ENCODE measurements around the gene CMKLR1. TPM values are rescaled to one million over a fixed set of nuclear protein-coding genes. Genes with fewer than 3 reads are reported as not detected.

CMKLR1 gene
- total RNA-seq, 1 donor from 2014 or later, result not detected

DNA sequence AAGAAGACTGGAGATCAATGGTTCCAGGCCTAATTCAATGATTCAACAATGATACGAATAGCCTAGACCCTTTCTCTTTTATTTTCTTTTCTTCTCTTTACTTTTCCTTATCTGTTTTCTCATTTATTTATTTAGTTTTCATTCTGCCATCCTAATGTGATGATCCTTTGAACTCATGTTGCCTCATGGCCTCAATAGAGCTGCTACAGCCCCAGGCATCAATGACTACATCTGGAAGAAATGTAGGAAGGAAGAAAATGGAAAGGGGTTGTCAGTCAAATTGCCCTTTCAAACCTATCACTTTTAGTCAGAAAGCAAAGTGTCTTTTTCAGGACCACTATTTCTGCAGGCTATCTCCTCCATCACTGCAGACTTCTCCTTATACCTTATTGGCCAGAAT lies 69.9 kb downstream of the CMKLR1 start:
- intact Hi-C loops (cut with micrococcal nuclease), result no loop called here

DNA sequence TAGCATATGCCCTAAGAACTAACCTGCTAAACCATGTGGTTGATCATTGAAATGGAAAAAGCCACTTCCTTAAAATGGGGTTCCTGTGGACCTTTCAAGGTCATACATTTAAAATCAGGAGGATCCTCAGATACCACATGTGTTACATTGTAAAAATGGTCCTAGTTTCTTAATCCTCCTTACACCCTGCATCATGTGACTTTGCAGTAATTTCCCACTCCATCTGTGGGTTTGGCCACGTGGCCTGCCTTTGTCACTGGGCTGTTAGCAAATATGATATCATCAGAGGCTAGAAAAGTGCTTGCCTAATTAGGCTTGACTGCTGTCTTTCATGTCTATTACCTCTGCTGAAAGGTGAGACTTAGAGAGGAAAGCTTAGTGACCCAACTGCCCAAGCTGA lies 70.7 kb downstream of the CMKLR1 start:
- intact Hi-C loops (cut with micrococcal nuclease), result no loop called here

DNA sequence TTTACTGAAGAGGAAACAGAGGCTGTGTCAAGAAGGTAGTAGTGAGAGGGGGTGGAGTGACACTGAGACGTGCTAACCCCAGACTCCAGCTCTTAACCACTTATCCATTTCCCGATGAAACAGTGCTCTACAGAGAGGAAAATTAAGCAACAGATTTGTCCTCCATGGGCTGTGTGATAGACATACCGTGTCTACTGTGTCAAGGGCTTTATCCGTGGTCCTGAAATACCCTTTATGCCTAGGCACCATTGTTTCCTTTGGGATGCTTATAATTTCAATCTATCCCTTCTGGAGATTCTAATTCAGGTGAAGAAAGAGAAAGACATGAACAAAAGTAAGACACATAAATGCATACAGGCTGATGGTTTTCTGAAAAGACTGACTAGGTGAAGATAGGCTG lies 71.7 kb downstream of the CMKLR1 start:
- intact Hi-C loops (cut with micrococcal nuclease), result no loop called here

DNA sequence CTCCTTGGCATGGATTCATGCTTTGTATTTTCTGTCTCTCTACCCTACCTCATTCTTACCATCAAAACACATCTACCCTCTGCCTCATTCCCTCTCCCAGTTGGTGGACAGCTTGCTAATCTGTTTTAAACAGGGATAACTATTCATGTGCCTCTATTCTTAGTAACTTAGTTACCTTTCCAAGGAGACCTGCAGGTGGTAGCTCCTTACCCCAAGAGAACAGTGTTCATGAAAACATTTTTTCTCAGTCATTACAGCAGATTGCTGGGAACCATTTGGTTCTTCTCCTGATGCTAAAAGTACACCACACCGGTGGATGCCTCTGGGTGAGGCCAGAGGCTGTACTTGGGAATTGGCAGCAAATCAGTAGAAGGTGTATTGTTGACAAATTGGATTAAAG lies 73.0 kb downstream of the CMKLR1 start:
- intact Hi-C loops (cut with micrococcal nuclease), result no loop called here

DNA sequence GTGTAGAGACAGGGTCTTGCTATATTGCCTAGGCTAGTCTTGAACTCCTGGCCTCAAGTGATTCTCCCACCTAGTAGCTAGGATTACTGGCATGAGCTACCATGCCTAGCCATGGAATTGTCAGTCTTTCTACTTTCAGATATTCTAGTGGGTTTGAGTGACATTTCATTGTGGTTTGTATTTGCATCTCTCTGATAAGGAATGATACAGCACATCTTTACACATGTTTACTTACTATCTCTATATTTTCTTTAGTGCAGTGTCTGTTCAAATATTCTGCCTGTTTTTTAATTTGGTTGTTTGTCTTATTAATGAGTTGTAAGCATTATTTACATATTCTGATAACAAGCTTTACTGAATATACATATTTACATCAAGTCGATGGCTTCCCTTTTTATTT lies 73.6 kb downstream of the CMKLR1 start:
- intact Hi-C loops (cut with micrococcal nuclease), result no loop called here

DNA sequence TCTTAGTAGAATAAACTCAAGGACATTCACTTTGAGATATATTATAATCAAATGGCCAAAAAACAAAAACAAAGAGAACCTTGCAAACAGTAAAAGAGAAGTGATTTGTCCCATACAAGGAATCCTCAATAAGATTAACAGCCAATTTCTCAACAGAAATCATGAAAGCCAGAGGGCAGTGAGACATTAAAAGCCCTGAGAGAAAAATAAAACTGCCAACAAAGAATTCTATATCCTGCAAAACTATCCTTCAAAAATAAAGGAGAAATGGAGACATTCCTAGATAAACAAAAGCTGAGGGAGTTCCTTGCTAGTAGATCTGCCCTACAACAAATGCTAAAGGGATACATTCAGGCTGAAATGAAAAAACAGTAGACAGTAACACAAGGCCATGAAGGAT lies 78.1 kb downstream of the CMKLR1 start:
- intact Hi-C loops (cut with micrococcal nuclease), result no loop called here

DNA sequence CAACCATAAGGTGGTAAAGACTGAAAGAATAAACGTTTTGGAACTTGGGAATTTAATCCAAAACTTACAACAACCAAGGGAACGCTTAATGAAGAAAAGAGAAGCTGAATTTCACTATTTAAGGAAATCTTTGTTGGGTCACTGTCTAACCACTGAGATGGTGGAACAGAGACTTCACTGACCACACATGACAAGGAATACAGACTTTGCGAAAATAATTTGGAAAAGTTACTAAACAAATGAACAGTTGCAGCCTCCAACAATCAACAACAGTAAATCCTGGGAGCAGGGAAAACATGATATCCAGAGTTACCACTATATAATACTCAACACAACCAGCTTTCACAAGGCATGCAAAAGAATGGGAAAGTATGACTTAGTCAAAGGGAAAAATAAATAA lies 79.1 kb downstream of the CMKLR1 start:
- intact Hi-C loops (cut with micrococcal nuclease), result no loop called here

DNA sequence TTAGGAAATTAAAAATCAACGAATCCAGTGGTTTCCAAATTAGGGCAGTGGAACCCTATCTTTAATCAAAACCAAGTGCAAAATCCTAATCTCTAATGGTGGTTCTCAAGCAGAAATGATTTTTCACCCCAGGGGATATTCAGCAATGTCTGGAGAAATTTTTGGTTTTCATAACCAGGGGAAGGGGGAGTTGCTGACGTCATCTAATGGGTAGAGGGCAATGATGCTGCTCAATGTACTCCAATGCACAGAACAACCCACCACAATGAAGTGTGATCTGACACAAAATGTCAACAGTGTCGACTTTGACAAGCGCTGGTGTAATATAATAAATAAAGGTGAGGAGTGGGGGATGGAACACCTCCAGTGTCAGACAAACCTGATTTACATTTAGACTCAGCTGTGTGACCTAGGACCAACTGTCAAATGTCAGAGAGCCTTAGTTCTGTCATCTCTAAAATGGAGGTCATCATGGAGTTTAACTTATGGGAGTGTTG lies 81.5 kb downstream of the CMKLR1 start:
- intact Hi-C loops (cut with micrococcal nuclease), result no loop called here

DNA sequence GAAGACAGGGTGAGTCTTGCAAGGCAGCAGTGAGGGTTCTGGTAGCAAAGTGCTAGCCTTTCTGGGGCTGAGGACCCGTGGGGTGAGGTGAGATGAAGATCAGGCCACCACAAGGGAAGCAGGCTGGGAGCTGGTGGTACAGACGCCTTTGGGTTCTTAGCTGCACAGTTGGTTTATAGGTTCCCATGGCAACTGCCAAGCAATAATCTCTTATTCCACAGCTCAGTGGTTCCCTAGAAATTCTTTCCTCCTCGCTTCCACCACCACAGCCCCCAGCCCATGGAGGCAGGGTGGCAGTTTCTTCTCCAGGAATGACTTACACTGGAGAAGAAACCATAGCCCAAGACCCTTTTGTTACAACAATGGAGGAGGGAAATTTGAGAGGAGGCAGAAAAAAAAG lies 82.1 kb downstream of the CMKLR1 start:
- intact Hi-C loops (cut with micrococcal nuclease), result no loop called here

DNA sequence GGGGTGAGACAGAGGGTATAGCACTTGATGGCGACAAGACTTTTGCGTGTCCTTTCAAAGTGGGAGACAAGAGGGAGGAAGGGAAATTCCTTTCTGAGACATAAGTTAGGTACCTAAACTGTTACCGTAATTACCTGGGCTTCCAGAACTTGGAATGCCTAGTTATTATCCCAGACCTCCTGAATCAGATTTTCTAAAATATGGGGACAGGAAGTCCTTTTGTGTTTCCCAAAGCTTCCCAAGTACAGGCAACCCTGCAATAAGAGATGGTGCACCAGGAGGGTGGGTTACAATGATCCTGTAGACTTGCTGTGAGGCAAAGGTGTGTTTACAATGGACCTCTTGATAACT lies 83.9 kb downstream of the CMKLR1 start:
- intact Hi-C loops (cut with micrococcal nuclease), result no loop called here

DNA sequence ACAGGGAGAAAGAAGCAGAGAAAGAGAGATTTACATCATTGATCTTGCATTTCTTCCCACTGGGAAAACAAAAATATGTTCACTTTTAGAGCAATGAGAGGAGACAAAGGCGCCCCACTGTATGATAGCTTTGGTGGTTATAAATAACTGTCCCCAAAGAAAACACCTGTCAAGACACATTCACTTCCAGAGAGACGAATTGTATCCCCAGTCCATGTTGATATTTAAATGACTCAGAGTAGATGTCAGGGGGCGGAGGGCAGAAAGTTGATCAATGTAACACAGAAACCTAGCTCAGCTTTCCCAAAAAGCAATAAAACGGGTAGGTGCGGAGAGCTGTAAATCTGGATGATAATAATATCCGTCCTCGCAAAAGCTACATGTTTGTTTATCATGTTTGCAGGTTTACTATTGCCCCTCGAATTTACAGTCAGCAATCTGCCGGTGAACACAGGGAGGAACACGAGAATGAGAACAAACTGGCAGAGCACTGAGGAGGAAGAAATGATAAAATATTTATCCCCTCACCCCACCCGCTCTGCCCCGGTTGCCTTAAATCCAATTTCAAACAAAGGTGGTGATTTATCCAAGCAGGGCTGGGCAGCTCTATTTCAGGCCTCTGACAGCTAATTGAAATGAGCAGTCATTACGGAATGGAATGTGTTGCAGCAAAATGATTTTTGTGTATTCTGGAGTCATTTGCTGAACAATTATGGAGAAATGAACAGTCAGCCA lies 84.4 kb downstream of the CMKLR1 start:
- intact Hi-C loops (cut with micrococcal nuclease), result no loop called here

DNA sequence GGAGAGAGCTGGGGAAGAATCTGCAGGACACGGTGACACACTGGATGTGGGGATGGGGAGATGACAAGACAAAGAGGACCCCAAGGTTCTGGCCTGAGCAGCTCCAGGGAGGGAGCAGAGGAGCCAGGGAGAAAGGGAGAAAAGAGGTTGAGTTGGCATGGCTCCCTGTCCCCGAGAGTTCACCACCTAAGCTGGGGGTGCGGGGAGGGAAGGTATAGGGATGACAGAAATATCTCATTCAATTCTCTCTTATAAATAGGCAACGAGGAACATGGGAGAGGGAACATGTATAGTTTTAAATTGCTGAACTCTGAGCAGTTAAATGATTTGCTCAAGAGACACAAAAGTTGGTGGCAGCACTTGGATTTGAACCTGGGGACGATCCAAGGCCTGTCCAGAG lies 85.1 kb downstream of the CMKLR1 start:
- intact Hi-C loops (cut with micrococcal nuclease), result no loop called here

DNA sequence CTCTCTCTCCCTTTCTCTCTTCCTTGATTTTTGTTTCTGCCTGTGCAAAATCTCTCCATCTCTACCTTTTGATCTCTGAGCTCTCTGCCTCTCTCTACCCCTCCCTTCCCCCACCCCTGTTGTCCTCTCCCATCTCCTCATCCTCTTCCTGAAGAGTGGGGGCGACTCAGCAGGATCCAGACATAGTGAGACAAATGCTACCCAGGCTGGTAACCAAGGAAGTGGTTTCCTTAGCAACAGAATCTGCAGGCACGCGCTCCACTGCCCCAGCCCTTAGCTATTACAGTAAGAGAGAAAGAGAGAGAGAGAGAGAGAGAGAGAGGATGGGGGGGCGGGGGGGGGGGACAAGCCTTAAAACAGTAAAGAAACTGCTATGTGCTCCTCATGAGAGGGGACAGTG lies 85.6 kb downstream of the CMKLR1 start:
- intact Hi-C loops (cut with micrococcal nuclease), result no loop called here

DNA sequence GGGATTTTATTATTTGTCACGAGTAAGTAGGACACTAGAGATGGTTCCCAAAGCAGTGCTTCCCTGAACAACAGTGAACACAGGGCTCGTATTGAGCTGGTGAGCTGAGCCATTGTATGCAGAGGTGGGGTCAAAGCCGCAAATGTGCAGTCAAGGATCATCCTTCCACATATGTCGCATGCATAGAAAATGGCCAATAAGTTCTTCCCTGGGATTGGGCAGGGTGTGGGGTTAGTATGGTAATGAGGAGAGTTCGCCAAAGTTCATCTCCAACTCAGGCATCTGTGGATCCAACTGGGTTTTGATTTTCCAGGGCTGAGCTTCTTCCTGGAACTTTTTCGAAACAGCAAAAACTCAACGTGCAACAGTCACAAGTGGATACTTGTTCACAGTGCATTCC lies 86.6 kb downstream of the CMKLR1 start:
- intact Hi-C loops (cut with micrococcal nuclease), result no loop called here

DNA sequence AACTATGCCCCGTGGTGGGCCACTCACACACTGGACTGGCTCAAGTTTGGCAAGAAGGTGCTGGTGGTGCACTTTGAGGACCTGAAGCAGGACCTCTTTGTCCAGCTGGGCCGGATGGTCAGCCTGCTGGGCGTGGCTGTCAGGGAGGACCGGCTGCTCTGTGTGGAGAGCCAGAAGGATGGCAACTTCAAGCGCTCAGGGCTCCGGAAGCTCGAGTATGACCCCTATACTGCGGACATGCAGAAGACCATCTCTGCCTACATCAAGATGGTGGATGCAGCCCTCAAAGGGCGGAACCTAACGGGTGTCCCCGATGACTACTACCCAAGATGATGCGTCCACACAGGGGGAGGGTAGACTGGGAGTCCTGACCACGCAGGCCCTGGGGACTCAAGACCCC lies 91.1 kb downstream of the CMKLR1 start:
- intact Hi-C loops (cut with micrococcal nuclease), result no loop called here

DNA sequence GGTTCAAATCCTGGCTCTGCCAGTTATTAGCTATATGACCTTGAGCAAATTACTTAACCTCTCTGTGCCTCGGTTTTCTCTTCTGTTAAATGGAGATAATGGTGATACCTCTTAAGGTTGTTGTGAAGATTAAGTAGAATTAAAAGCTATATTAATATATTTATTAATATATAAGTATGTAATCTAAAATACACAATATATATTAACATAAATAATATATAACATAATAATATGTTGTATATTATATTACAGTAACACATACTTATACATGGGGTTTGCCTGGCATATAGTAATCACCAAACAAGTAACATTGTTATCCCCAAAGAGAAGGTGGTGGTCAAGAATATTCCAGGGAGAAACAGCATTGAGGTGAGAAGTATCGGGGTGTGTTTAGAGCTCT lies 92.0 kb downstream of the CMKLR1 start:
- intact Hi-C loops (cut with micrococcal nuclease), result no loop called here

DNA sequence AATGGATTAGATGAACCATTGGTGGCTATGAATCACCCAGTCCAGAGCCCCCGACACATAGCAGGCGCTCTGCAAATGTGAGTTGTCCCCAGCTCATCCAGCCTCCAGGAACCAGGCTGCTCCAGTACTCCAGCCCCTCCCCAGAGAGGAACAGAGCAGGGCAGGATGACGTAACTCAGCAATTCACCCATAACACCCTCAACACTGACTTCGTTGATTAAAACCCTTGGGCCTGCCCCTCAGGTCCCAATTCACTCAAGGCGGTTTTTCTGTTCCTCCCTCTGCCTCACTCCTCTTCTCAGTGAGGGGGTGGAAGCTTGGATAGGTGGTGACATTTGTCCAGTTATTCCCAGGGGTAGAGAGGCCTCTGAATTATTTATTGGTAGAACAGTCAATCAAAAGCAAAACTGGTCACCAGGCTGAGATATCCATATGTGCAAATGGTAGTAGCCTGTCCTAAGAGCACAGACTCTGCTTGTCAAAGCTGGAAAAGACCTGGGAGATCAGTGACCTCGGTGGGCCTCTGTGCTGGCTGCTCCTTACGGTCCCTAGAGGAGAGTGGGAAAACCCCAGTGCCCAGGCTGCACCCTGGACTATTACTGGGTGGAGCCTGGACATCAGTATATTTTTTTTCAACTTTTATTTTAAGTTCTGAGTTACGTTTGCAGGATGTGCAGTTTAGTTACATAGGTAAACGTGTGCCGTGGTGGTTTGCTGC lies 97.0 kb downstream of the CMKLR1 start:
- intact Hi-C loops (cut with micrococcal nuclease), result no loop called here

DNA sequence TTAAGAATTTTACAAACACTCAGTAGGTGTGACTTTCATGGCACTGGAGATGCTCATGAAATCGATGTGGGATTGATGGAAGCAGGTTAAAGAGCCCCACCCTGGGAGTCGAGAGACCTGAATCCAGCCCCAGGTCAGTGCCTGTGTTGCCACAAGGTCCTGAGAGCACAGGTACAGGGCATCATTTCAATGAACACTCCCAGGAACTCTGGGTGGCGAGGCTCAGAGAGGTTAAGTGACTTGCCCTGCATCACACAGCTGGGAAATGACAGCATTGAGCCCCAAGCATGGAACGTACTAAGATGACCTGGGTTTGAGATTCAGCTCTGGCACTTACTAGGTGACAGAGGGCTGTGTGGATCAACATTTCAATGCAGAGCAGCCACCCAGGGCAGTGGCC lies 98.2 kb downstream of the CMKLR1 start:
- intact Hi-C loops (cut with micrococcal nuclease), result no loop called here

DNA sequence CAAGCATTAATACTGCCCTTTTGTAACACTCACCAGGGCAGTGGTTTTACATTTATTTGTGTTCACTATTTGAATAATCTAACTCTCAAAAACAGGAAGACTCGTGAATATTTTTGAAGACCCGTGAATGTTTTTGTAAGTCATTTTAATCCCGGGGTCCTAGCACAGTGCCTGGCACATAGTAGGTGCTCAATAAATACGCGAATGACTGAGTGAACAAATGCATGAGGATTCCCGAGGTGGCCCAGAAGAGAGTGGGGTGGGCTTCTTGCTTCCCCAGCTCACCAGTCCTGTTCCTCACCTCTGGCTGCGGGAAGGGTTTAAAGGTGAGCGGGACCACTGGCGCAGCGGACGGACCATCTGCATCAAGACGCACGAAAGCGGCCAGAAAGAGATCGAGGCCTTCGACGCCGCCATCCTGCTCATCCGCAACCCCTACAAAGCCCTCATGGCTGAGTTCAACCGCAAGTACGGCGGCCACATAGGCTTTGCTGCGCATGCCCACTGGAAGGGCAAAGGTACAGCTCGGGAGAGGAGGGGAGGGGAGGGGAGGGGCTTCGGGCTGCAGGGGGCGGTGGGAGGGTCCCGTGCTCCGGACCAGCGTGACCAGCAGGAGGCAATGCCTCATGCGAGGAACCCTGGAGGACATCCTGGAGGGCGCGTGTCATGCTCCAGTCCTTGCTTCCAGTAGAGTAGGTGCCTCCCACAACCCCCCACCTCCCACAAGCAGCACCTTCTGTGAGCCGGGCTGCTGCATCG lies 98.9 kb downstream of the CMKLR1 start:
- intact Hi-C loops (cut with micrococcal nuclease), result no loop called here

DNA sequence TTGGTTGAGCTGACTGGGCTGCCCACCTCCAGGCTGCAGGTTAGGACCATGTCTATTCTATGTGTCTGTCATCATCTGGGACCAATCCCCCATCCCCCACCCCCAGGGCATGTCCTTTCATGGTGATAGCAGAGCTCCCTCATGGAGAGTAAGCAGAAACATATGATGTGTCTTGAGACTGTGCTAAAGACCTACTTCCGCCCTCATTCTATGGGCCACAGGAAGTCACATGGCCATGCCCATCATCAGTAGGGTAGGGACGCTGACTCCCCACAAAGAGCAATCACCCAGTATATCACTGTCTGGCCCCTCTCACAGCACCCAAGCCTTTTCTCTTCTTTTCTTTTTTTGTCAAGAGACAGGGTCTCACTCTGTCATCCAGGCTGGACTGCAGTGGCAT lies 99.7 kb downstream of the CMKLR1 start:
- intact Hi-C loops (cut with micrococcal nuclease), result no loop called here

DNA sequence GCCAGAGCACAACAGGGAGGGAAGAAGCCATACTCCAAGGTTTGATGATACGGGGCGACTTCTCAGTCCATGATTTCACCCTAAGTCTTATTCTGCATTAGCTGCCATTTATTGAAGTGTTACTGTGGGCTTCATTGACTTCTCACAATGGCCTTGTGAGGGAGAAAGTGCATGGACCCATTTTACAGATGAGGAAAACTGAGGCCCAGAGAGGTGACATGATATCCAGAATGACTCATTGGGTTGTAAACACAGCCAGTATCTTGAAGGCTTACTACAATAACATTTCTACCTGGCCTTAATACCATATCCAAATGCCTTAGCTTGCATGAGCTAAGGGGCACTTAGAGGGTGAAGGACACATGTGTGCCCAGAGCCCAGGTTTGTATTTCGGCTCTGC lies 100.6 kb downstream of the CMKLR1 start:
- intact Hi-C loops (cut with micrococcal nuclease), result no loop called here

Data from T-helper 2 cell treated with Interferon-gamma antibody and Interleukin-4, amounts not matched to agents 100 ng/mL and 5 ng/mL, for 36 hours (primary cell).